Epithelial cell of prostate (primary cell): ENCODE measurements around the gene TGFBI.
A peak's percentile ranks its signal among the peaks of the same experiment; 100 is the strongest.
"Not testable (repeated sequence)": the region's sequence is repeated elsewhere in the genome, so short reads cannot be mapped to it uniquely, and the experiment has no call there.

ENCODE experiments used
- DNase-seq: peaks from one replicate; pipeline ENCODE4 v3.0.0-alpha.2; 2011; ENCODE audit warnings: low read depth, low spot score
- H3K27ac ChIP-seq: fragments of 450-650 bp; 2 replicates; pipeline ENCODE4 v1.5.1; 2017; ENCODE audit warnings: mild to moderate bottlenecking

The TGFBI gene

DNA sequence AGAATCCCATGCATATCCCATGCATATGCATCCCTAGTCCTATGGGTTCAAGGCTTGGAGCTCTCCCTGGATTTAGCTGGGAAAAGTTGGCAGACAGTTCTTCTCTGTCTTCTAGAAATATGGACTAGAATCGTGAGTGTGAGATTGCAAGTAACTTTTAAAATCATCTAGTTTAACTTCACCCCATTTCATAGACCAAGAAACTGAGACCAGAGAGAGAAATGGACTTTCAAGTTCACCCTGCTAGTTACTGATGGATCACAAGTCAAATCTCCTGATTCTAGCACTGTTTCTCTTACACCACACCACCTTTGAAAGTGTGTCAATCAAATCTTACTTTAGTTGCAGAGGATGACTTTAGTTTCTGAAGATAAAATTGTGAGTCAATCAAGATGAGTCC is 13.4 kb downstream of the TGFBI start:
- no peak overlapping the region for H3K27ac ChIP-seq
- DNase-seq, result no peak

GRCh38 chr5:136042665-136043121 is 13.9 kb downstream of the TGFBI start:
- no peak for DNase-seq
- no peak overlapping the region for H3K27ac ChIP-seq

- no peak for DNase-seq
- no peak overlapping the region for H3K27ac ChIP-seq
Measured at GRCh38 chr5:136043551-136043950, 14.8 kb downstream of the TGFBI start.

DNA sequence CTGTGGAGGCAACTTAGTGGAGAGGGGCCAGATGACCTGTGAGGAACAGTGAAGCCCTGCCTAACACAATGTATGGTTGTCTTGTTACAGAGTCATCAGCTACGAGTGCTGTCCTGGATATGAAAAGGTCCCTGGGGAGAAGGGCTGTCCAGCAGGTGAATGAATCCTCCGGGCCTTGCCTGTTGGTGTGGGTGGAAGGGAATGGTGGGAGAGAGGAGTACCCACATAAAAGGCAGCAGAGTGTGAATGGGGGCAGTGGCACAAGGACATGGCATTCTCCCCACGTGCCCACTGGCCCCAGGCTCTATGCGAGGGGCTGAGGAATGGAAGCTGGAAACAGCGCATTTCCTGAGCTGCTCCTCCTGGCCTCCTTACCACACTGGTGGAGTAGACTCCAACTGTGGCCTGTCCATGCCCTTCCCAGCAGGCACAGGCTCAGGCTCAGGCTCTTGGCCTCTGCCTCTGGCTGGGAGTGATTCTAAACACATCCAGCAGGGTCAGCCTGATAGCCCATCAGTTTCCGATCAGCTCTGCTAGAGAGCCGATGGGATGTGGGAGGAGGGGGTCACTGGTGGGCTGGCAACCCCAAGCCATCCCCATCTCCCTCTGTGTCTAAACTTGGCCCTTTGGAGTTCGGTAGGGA is 15.3 kb downstream of the TGFBI start:
- H3K27ac ChIP-seq, result no peak overlapping the region
- DNase-seq, result no peak

DNA sequence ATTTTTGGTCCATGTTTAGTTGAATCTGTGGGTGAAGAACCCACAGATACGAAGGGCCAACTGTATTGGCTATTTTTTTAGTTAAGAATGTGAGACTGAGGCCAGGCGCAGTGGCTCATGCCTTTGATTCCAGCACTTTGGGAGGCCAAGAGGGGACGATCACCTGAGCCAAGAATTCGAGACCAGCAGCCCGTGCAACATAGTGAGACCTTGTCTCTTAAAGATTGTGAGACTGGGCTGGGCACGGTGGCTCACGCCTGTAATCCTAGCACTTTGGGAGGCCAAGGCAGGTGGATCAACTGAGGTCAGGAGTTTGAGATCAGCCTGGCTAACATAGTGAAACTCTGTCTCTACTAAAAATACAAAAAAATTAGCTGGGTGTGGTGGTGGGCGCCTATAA is 16.2 kb downstream of the TGFBI start:
- DNase-seq, H3K27ac ChIP-seq: not testable (repeated sequence)

GRCh38 chr5:136046246-136046645 is 17.5 kb downstream of the TGFBI start:
- no peak overlapping the region for H3K27ac ChIP-seq
- no peak for DNase-seq

GRCh38 chr5:136047858-136048257 is 19.1 kb downstream of the TGFBI start:
- DNase-seq, result no peak
- no peak overlapping the region for H3K27ac ChIP-seq

DNA sequence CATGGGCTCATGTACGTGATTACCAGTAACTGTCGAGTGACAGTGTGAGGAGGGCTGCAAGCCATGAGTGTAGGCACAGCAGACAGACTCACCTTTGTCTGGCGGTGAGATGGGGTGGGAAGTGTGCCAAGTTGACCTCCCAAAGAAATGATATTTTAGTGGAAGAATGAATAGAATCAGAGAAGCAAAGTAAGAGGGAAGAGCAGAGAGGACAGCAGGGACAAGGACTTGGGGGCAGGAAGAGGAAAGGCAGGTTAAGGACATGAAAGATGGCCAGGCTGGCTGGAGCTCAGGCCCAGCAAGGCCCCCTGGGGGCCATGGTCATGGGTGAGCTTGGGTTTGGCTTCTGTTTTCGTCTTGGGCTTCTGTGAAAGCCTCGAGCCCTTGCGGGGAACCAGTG is 20.2 kb downstream of the TGFBI start:
- no peak overlapping the region for H3K27ac ChIP-seq
- no peak for DNase-seq

DNA sequence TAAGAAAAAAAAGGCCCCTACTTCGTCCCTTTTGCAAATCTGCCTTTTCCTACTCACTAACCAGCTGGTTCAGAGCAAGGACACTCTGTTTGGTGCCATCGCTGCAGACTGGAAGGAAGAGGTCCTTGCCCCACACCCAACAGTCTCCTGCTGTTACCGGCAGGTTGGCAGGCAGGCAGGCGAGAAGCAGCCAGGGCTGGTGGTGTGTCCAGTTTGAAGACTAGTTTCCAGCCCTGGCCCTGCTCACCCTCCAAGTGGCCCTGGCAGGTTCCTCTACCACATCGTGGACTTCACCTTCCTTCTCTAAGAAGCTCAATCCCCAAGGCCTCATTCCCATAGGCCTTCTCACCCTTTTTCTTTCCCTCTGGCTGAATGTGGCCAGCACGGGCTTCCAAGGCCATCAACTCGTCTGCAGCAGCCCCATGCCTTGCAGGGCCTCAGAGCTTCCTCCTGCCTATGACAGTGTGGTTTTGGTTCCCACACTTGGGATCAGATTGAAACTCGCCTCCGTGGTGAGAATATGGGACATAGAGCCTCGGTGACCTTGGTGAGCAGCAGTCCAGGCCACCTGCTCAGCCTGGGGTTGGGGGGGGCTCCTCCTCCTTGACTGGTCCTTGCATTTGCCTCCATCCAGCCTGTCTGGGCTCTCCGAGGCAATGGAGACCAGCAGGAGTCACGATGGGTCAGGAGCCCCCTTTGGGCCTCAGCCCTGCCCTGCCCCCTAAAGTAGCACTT is 22.9 kb downstream of the TGFBI start:
- DNase-seq, result no peak
- no peak overlapping the region for H3K27ac ChIP-seq

DNA sequence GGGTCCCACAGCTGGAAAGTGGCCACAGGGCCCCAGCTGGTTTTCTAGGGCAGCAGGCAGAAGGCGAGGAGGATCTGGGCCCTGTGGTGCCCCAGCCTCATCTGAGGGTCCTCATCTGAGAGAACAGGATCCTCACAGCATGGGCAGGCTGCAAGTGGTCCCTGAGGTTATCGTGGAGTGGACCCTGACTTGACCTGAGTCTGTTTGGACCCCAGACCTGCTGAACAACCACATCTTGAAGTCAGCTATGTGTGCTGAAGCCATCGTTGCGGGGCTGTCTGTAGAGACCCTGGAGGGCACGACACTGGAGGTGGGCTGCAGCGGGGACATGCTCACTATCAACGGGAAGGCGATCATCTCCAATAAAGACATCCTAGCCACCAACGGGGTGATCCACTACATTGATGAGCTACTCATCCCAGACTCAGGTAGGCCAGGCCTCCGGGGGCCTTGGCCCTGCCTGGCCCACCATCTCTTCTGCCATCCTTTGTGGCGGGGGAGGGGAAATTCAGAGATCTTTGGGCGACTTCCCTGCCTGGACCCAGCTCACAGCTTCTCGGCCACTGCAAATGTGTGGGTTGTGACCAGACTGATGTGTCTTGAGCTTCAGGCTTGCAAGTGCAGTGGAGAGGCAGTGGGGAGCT is 24.0 kb downstream of the TGFBI start:
- H3K27ac ChIP-seq, result peak overlapping the region; percentile 46
- no peak for DNase-seq

DNA sequence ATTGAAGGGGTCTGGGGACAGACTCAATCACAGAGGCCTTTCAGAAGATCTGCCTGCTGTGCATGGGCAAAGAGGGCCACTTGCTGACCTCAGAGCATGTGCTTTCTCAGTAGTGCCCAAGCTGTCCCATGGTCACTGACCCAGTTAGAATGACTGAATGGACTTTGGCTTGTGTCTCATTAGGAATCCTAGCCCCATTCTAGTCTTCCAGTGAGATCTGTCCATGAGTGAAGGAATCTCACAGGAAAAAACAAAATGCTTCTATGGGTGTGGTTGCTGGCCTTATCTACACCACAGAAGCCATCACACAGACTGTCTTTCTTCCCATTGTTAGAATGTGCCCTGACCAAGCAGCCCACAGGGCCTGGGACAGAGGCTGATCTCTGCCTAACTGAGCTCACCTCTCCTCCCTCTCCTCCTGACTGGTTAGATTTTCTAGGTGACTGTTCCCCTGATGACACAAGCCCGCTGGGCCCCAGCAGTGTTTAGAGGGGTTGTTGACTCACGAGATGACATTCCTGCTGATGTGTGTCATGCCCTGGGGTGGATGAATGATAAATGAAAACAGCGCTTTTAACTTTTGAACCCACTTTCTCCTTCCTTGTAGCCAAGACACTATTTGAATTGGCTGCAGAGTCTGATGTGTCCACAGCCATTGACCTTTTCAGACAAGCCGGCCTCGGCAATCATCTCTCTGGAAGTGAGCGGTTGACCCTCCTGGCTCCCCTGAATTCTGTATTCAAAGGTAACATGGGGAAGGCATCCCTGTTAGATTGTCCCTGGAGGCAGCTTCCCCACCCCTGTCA is 24.8 kb downstream of the TGFBI start:
- DNase-seq, result peak; percentile 81

DNA sequence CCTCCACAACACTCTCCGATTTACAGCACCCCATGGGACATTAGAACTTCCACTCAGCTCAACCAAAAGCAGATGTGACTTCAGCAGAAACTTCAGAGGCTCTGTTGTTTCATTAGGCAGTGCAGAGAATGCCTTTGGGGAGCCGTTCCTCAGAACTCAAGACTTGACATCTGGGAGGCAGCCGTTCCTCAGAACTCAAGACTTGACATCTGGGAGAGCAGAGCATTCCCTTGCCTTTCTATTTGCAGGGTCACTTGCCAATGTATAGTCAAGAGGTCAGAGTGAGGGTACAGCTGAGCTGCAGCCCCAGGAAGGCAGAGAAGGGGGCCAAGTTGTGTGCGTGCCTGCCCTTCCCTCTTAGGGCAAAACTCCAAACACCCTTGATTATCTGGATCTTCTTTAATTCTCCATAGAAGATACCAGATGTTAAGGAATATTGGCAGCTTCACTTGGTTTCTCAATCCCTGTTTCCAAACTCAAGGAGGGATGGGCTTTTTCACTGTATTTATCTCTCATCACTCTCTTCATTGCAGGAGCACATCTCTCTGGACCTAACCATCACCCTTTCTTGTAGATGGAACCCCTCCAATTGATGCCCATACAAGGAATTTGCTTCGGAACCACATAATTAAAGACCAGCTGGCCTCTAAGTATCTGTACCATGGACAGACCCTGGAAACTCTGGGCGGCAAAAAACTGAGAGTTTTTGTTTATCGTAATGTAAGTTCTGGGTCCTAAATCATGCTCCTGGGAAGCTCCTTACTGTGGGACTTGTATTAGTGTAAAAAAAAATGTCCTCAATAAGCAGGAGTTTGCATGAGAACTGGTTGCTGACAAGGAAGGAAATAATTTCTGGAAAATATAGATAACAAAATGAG is 25.6 kb downstream of the TGFBI start:
- no peak for DNase-seq
- no peak overlapping the region for H3K27ac ChIP-seq

More for the DNA sequence above, 24.8 kb downstream of the TGFBI start:
- H3K27ac ChIP-seq, result peak overlapping the region; percentile 46

DNA sequence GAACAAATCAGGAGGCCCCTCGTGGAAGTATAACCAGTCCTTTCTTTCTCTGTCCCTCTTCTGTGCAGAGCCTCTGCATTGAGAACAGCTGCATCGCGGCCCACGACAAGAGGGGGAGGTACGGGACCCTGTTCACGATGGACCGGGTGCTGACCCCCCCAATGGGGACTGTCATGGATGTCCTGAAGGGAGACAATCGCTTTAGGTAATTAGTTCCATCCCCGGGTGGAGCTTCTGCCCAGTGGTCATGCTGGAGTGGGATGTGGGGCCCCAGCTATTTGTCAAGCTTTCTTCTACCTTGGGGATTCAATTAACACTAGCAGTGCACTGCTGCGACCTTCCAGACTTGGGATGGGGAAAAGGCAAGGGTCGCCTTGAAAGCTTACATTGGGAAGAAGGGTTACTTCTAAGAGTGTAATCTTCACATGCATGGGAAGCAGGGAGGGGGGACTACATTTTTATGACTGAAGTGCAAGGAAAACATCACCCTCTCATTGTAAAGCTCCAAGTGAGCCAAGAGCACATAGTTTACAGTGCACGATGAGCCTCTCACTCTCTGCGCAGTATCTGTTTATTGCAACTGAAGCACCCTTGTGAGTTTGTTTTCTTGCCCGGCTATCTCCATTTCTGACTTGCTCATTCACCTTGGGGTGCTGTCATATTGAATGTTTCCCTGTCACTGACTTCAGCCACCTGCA is 27.0 kb downstream of the TGFBI start:
- no peak overlapping the region for H3K27ac ChIP-seq
- DNase-seq, result no peak

DNA sequence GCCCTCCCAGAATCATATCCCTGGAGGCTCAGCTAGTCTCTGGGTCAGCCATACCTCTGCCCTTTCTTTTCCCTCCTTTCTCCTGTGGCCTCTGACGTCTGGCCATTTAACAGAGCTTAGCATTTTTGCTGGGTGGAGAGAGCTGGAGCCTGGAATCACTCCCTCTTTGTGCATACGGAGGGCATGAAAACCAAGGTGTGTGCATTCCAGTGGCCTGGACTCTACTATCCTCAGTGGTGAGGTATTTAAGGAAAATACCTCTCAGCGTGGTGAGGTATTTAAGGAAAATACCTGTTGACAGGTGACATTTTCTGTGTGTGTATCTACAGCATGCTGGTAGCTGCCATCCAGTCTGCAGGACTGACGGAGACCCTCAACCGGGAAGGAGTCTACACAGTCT is 27.5 kb downstream of the TGFBI start:
- H3K27ac ChIP-seq, result no peak overlapping the region
- no peak for DNase-seq

DNA sequence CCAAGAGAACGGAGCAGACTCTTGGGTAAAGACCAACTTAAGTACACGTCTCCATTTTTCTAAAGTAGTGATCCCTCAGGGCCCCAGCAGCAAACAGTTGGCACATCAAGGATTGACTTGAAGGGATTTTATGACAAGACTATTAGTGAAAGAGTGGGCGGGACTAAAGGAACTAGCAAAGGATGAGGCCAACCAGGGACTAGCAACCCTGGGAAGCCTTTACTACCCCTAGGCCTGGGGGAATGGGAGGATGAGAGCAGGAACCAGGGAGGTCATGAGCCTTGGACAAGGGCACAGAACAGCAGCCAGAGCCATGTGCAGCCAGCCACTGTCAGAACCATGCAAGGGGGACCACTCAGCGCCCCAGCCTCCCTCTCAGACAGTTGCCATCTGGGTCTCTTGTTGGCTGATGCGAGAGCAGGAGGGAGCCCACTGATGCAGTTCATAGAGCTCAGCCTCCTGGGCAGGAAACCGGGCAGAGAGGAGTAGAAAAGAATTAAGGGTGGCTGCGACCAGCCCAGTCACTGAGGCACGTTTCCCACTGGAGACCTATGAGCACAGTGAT is 28.1 kb downstream of the TGFBI start:
- no peak overlapping the region for H3K27ac ChIP-seq
- DNase-seq, result no peak

GRCh38 chr5:136057401-136058038 is 28.7 kb downstream of the TGFBI start:
- H3K27ac ChIP-seq, result no peak overlapping the region
- DNase-seq, result no peak

DNA sequence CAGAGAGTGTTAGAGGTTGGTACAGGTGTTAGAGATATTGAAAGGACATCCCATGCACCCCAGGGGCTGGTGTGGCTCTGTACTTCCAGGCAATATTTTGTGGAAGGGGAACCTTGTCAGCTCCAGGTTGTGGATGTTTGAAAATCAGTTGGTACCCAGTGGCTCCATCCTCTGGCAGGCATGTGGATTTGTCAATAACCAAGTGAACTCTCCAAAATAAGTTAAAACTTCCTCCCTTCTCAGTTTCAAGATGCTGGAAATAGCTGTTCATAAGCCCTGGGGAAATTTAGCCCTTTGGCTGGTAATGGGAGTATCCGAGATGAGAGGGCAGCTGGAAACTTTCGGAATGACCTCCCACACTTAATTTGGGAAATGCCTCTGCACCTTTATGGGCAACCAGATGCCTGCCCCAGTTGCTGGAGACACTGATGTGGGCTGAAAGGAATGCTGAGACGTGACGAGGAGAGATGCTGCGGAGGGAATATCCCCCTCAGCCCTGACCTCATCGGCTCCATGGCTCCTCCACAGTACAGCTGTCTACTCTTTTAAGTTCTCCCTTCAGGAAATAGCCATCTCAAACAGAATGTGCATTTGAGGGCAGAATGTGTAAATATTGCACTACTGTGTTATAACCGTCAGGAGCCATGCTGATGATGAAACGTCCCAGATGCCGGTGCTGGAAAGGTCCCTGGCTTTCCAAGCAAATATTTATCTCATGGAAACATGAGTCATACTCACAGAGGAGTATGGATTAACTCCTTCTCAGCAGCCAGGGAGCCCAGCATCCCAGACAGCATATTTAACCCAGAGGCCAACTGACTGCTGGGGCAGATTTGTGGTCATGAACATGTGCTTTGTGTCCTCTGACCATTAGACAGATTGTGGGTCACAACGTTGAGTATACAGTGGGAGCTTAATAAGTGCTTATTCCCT is 29.5 kb downstream of the TGFBI start:
- H3K27ac ChIP-seq, result no peak overlapping the region
- DNase-seq, result no peak
